ENCODE results near the gene DNM2.

Gene DNM2

DNA sequence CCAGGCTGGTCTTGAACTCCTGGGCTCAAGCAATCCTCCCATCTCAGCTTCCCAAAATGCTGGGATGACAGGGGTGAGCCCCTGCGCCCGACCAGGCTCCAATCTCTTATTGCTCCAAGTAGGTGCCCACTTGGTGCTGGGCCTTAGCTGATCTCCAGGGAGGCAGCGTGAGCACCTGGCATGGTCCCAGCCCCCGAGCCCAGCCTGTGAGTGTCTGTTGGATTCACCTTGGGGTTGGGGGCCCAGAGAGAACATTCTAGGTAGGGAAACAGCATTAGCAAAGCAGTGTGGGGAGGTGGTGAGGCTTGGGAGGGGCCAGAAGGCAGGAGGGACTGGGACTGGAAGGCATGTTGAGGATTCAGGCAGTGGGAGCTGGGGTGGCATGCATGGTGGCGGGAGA, 45.5 kb downstream of the DNM2 start:
- POLR2A ChIA-PET: interaction anchor here (1.4 kb wide), 1 partner anchor 46 kb away, joined by 6 read pairs; the partner anchor contains the start of gene DNM2
- CTCF ChIA-PET: no interaction called here
- TF ChIP-seq HDGF (IDR thresholded peaks at IDR 0.05; ENCODE audit: borderline replicate concordance) (no peak), FOXA1 (IDR thresholded peaks at IDR 0.05) (no peak), SP1 (IDR thresholded peaks at IDR 0.05) (no peak), ELF4 (IDR thresholded peaks at IDR 0.05) (no peak), ZNF384 (IDR thresholded peaks at IDR 0.05) (no peak), L3MBTL2 (conservative IDR thresholded peaks at IDR 0.05) (no peak), TARDBP (IDR thresholded peaks at IDR 0.05) (no peak), LEF1 (IDR thresholded peaks at IDR 0.05; ENCODE audit: borderline replicate concordance) (no peak), FOXM1 (IDR thresholded peaks at IDR 0.05; ENCODE audit: borderline replicate concordance) (no peak), NFRKB (IDR thresholded peaks at IDR 0.05) (no peak), CTBP1 (IDR thresholded peaks at IDR 0.05; ENCODE audit: borderline replicate concordance) (no peak), SUZ12 (IDR thresholded peaks at IDR 0.05) (no peak)
- no peak for DNase-seq (ENCODE audit: extremely low spot score)

DNA sequence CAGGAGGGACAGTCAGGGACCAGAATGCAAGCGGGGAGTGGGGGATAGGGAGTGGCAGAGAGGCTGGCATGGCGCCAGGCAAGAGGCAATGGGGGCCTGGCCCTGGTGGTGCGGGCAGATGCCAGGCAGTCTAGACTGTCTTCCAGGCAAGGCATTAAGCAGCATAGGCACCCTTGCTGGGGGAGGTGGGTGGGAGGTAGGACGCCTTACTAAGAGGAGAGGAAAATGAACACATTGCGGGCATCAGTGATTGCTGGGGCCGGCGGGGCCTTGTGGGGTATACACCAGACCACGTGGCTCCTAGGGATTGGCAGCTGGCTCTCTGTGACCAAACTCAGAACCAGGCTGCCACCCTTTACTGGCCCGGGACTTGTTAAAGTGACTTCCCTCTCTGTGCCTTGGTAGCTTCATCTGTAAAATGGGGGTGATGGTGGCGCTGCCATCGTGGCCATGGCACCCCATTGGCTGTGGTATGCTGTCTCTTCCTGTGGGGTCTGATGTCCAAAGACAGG, 46.0 kb downstream of the DNM2 start:
- no peak for TF ChIP-seq FOXA1 (IDR thresholded peaks at IDR 0.05)
- TF ChIP-seq, protein P1, sequence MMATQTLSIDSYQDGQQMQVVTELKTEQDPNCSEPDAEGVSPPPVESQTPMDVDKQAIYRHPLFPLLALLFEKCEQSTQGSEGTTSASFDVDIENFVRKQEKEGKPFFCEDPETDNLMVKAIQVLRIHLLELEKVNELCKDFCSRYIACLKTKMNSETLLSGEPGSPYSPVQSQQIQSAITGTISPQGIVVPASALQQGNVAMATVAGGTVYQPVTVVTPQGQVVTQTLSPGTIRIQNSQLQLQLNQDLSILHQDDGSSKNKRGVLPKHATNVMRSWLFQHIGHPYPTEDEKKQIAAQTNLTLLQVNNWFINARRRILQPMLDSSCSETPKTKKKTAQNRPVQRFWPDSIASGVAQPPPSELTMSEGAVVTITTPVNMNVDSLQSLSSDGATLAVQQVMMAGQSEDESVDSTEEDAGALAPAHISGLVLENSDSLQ (IDR thresholded peaks at IDR 0.05): no peak
- no peak for TF ChIP-seq SP1 (IDR thresholded peaks at IDR 0.05)
- no peak for TF ChIP-seq FOXM1 (IDR thresholded peaks at IDR 0.05; ENCODE audit: borderline replicate concordance)
- TF ChIP-seq ELF4 (IDR thresholded peaks at IDR 0.05): no peak
- no peak for TF ChIP-seq LEF1 (IDR thresholded peaks at IDR 0.05; ENCODE audit: borderline replicate concordance)
- TF ChIP-seq SUZ12 (IDR thresholded peaks at IDR 0.05): no peak
- TF ChIP-seq ARNT (IDR thresholded peaks at IDR 0.05): no peak
- CTCF ChIA-PET: no interaction called here
- POLR2A ChIA-PET: interaction anchor here (1.4 kb wide), 1 partner anchor 46 kb away, joined by 6 read pairs; the partner anchor contains the start of gene DNM2

DNA sequence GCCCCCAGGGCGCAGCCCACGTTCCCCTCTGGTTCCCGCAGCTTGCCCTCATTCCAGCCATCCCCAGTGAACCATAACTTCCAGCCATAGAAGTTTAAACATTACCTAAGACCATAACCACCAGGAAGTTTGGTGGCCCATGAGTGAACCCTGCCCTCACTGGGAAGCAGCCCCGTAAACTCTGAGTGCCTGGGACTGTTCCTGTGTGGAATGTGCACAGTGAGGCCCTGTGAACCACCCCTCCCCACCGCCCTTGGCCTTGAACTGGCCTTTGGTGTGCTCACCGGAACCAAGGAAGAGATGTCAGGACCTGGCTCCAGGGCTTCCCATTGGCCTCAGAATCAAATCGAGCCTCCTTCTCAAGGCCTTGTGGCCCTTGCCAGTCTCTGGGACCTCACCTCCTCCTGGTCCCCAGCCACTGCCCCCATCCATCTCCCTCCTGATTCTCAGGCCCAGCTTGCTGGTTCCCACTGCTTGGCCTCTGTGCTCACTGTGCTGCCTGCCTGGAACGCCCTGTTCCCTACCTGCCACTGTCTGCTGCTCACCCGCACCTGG, 46.5 kb downstream of the DNM2 start:
- no peak for DNase-seq (ENCODE audit: extremely low spot score)
- ChIA-PET CTCF (no interaction called here), POLR2A (no interaction called here)
- TF ChIP-seq FOXA1 (IDR thresholded peaks at IDR 0.05): no peak
- no peak for TF ChIP-seq CTBP1 (IDR thresholded peaks at IDR 0.05; ENCODE audit: borderline replicate concordance)
- no peak for TF ChIP-seq SUZ12 (IDR thresholded peaks at IDR 0.05)
- no peak for TF ChIP-seq FOXM1 (IDR thresholded peaks at IDR 0.05; ENCODE audit: borderline replicate concordance)
- TF ChIP-seq FOXK2 (IDR thresholded peaks at IDR 0.05): no peak
- no peak for TF ChIP-seq LEF1 (IDR thresholded peaks at IDR 0.05; ENCODE audit: borderline replicate concordance)
- TF ChIP-seq SP1 (IDR thresholded peaks at IDR 0.05): no peak
- no peak for TF ChIP-seq L3MBTL2 (conservative IDR thresholded peaks at IDR 0.05)
- no peak for TF ChIP-seq BHLHE40 (IDR thresholded peaks at IDR 0.05; ENCODE audit: borderline replicate concordance)
- TF ChIP-seq ELF4 (IDR thresholded peaks at IDR 0.05): no peak
- TF ChIP-seq HDGF (IDR thresholded peaks at IDR 0.05; ENCODE audit: borderline replicate concordance): no peak
- TF ChIP-seq TARDBP (IDR thresholded peaks at IDR 0.05): no peak
- TF ChIP-seq, protein P1 (IDR thresholded peaks at IDR 0.05): no peak

More for the DNA sequence above, 46.0 kb downstream of the DNM2 start:
- no peak for DNase-seq (ENCODE audit: extremely low spot score)

DNA sequence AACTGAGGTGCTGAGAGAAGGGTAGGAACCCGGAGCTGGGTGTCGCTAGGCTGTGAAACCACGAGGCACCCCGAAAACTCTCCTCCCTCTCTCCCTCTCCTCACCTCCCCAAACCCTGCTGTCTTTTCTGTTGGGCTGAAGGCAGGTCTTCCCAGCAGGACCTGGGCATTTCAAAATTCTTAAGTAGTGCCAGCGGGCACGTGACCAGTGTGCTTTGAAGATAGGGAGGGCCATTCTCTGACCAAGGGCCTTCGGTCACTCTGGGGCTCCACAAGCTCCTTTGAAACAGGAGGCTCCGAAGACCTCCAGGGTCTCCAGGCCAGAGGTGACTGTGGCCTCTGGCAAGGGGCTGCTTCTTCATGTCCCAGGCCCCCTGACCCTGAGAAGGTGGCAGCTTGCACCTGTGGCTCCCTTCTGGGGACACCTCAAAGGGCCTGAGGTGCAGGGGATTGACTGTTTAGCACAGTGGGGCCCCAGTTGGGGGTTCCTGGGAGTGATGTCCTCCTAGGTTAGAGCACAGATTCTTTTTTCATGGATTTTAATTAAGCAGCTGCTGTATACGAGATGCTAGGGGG, 48.3 kb downstream of the DNM2 start:
- CTCF ChIA-PET: no interaction called here
- DNase-seq (ENCODE audit: extremely low spot score): no peak
- POLR2A ChIA-PET: no interaction called here
- TF ChIP-seq SP1 (IDR thresholded peaks at IDR 0.05) (no peak), SUZ12 (IDR thresholded peaks at IDR 0.05) (no peak), BHLHE40 (IDR thresholded peaks at IDR 0.05; ENCODE audit: borderline replicate concordance) (no peak), ELF4 (IDR thresholded peaks at IDR 0.05) (no peak), ZNF384 (IDR thresholded peaks at IDR 0.05) (no peak), FOXK2 (IDR thresholded peaks at IDR 0.05) (no peak), L3MBTL2 (conservative IDR thresholded peaks at IDR 0.05) (no peak), TARDBP (IDR thresholded peaks at IDR 0.05) (no peak), FOXA1 (IDR thresholded peaks at IDR 0.05) (no peak), HDGF (IDR thresholded peaks at IDR 0.05; ENCODE audit: borderline replicate concordance) (no peak), ARNT (IDR thresholded peaks at IDR 0.05) (no peak), CTBP1 (IDR thresholded peaks at IDR 0.05; ENCODE audit: borderline replicate concordance) (no peak)
- TF ChIP-seq, protein P1 (IDR thresholded peaks at IDR 0.05): no peak

DNA sequence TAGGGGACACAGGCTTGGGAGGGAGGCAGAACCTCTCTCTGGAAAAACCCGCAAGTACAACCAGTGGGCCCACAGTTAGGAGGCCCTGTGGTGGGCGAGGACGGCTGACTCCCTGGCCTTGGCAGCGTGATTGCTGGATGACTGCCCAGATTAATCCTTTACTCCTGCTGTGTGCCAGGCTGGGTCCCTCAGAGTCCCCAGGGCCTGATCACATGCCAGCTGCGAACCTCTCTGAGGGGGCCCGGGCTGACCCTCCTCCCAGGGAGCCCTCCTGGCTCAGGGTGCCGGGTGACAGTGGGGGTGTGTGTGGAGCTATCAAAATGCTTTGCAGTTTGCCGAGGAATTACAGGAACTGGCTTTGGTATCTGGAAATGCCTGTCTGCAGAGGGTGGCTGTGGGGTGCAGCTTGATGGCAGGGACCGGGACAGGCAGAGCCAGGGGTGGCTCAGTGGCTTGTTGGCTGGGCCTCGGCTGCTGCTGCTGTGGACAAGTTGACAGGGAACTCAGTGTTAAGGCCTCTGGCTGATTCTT, 48.9 kb downstream of the DNM2 start:
- no peak for DNase-seq (ENCODE audit: extremely low spot score)
- TF ChIP-seq SUZ12 (IDR thresholded peaks at IDR 0.05): no peak
- no peak for TF ChIP-seq ARNT (IDR thresholded peaks at IDR 0.05)
- no peak for TF ChIP-seq FOXA1 (IDR thresholded peaks at IDR 0.05)
- no peak for TF ChIP-seq ZNF384 (IDR thresholded peaks at IDR 0.05)
- no peak for TF ChIP-seq LEF1 (IDR thresholded peaks at IDR 0.05; ENCODE audit: borderline replicate concordance)
- no peak for TF ChIP-seq SP1 (IDR thresholded peaks at IDR 0.05)
- TF ChIP-seq L3MBTL2 (conservative IDR thresholded peaks at IDR 0.05): no peak
- TF ChIP-seq NFRKB (IDR thresholded peaks at IDR 0.05): no peak
- TF ChIP-seq FOXM1 (IDR thresholded peaks at IDR 0.05; ENCODE audit: borderline replicate concordance): no peak
- no peak for TF ChIP-seq CTBP1 (IDR thresholded peaks at IDR 0.05; ENCODE audit: borderline replicate concordance)
- TF ChIP-seq TARDBP (IDR thresholded peaks at IDR 0.05): no peak
- ChIA-PET POLR2A (no interaction called here), CTCF (no interaction called here)

DNA sequence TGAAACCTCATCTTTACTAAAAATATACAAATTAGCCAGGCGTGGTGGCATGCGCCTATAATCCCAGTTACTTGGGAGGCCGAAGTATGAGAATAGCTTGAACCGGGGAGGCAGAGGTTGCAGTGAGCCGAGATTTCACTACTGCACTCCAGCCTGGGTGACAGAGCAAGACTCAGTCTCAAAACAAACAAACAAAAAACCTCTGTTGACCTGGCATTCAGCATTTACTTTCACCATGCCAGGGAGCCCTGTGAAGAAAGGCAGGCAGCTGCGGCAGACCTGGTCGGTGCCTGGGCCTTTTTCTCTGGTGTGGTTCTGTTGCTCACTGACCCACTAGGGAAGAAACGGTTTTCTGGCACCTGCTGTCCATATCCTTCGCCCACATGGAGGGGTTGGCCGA, 49.8 kb downstream of the DNM2 start:
- no peak for TF ChIP-seq LEF1 (IDR thresholded peaks at IDR 0.05; ENCODE audit: borderline replicate concordance)
- no peak for TF ChIP-seq ELF4 (IDR thresholded peaks at IDR 0.05)
- TF ChIP-seq L3MBTL2 (conservative IDR thresholded peaks at IDR 0.05): no peak
- no peak for TF ChIP-seq TARDBP (IDR thresholded peaks at IDR 0.05)
- no peak for TF ChIP-seq NFRKB (IDR thresholded peaks at IDR 0.05)
- TF ChIP-seq FOXA1 (IDR thresholded peaks at IDR 0.05): no peak
- no peak for TF ChIP-seq FOXM1 (IDR thresholded peaks at IDR 0.05; ENCODE audit: borderline replicate concordance)
- TF ChIP-seq CTBP1 (IDR thresholded peaks at IDR 0.05; ENCODE audit: borderline replicate concordance): no peak
- no peak for TF ChIP-seq BHLHE40 (IDR thresholded peaks at IDR 0.05; ENCODE audit: borderline replicate concordance)
- no peak for TF ChIP-seq SP1 (IDR thresholded peaks at IDR 0.05)
- no peak for DNase-seq (ENCODE audit: extremely low spot score)
- ChIA-PET CTCF (no interaction called here), POLR2A (interaction anchor here (0.7 to 2.0 kb wide), 2 partner anchors 49 to 172 kb away, joined by 3 to 6 read pairs; no protein-coding TSS in a partner anchor)

Data from HEK293T (cell line).